ENCODE measurements around the gene SBF2.
"Not testable (repeated sequence)": the region's sequence is repeated elsewhere in the genome, so short reads cannot be mapped to it uniquely, and the experiment has no call there.

Gene SBF2

DNA sequence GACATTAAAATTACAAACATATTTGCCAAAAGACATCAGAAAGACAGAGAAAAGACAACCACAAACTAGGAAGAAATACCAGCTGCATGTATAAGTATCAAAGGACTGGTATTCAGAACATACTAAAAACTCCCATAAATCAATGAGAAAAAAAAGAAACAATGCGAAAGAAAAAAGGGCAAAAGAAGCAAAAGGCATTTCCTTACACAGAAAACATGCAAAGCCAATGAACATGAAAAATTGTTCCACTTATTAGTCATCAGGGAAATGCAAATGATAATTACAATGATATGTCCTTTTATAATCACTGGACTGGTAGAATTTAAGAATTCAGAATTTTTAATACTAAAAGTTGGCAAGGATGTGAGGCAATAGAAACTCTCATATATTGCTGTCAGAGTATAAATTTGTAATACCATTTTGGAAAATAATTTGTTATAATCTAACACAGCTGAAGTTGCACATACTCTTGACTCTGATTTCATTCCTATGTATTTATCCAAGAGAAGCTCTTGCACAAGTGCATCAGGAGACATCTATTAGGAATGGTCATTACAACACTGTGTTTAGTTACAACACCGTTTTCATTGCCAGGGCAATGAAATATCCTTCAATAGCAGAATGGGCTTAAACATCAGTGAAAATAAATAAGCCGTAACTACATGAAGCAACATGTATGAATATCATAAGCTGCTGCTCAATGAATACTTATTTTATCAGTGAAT is 350.5 kb downstream of the SBF2 start:
- DNase-seq: no peak

DNA sequence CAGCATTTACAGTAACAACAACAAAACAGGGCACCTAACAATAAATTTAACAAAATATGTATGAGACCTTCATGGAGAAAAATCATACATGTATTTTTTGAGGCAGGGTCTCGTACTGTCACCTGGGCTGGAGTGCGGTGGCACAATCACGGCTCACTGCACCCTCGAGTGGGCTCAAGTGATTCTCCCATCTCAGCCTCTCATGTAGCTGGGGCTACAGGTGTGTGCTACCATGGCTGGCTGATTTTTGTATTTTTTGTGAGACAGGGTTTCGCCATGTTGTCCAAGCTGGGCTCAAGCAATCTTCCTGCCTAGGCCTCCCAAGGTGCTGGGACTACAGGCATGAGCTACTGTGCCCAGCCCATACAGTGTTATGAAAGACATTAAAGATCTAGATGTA is 352.0 kb downstream of the SBF2 start:
- DNase-seq: no peak

GRCh38 chr11:9939150-9939549 is 354.9 kb downstream of the SBF2 start:
- not testable (repeated sequence) for DNase-seq

DNA sequence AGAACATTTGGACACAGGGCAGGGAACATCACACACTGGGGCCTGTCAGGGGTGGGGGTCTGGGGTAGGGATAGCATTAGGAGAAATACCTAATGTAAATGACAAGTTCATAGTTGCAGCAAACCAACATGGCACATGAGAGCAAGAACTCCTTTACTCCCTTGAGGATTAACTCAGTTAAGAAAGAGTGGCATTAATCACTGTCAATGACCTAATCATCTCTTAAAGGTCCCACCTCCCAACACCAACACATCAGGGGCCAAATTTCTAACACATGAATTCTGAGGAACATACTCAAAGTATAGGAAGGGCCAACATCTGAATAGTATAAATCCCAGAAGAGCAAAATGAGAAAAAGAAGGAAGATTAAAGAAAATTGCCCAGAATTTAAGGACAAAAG is 357.3 kb downstream of the SBF2 start:
- DNase-seq: no peak

- not testable (repeated sequence) for DNase-seq
Measured at GRCh38 chr11:9932843-9933242, 361.2 kb downstream of the SBF2 start.

DNA sequence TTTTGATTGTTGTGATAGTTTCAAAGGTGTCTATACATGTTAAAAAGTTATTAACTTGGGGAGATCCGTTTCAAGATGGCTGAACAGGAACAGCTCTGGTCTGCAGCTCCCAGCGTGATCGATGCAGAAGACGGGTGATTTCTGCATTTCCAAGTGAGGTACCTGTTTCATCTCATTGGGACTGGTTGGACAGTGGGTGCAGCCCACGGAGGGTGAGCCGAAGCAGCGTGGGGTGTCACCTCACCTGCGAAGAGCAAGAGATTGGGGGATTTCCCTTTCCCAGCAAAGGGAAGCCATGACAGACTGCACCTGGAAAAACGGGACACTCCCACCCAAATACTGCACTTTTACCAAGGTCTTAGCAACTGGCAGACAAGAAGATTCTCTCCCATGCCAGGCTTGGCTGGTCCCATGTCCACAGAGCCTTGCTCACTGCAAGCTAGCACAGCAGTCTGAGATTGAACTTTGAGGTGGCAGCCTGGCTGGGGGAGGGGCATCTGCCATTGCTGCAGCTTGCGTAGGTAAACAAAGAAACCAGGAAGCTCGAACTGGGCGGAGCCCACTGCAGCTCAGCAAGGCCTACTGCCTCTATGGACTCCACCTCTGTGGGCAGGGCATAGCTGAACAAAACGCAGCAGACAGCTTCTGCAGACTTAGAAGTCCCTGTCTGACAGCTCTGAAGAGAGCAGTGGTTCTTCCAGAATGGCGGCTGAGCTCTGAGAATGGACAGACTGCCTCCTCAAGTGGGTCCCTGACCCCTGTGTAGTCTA is 363.3 kb downstream of the SBF2 start:
- not testable (repeated sequence) for DNase-seq

DNA sequence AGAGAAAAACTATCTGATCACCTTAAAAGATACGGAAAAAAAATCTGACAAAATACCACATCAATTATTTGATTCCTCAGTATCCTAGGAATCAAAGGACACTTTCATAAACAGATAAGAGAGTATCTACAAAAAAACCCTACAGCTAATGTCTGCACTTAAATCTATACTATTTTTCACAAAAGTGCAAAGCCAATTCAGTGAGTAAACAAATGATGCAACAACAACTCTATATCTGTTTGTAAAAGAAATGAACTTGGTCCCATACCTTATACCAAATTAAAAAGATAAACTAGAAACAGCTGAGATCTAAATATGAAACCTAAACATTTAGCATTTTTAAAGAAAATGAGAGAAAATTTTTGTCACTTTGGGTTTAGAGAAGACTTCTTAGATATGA is 366.3 kb downstream of the SBF2 start:
- DNase-seq: no peak

GRCh38 chr11:9923280-9923679 is 370.7 kb downstream of the SBF2 start:
- DNase-seq: no peak

GRCh38 chr11:9922806-9923205 is 371.2 kb downstream of the SBF2 start:
- DNase-seq: peak; percentile 22

- DNase-seq: no peak
Measured at GRCh38 chr11:9916480-9916879, 377.5 kb downstream of the SBF2 start.

DNA sequence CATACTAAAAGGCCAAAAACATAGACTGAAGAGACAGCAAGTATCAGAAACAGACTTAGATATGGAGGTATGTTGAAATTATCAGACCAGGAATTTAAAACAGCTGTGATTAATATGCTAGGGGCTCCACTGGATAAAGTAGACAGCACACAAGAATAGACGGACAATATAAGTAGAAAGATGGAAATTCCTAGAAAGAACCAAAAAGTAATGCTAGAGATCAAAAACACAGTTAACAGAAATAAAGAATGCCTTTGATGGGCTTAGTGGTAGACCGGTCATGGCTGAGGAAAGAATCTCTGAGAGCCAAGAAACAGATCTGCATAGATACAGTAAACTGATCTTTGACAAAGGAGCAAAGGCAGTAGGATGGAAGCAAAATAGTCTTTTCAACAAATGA is 380.0 kb downstream of the SBF2 start:
- no peak for DNase-seq

DNA sequence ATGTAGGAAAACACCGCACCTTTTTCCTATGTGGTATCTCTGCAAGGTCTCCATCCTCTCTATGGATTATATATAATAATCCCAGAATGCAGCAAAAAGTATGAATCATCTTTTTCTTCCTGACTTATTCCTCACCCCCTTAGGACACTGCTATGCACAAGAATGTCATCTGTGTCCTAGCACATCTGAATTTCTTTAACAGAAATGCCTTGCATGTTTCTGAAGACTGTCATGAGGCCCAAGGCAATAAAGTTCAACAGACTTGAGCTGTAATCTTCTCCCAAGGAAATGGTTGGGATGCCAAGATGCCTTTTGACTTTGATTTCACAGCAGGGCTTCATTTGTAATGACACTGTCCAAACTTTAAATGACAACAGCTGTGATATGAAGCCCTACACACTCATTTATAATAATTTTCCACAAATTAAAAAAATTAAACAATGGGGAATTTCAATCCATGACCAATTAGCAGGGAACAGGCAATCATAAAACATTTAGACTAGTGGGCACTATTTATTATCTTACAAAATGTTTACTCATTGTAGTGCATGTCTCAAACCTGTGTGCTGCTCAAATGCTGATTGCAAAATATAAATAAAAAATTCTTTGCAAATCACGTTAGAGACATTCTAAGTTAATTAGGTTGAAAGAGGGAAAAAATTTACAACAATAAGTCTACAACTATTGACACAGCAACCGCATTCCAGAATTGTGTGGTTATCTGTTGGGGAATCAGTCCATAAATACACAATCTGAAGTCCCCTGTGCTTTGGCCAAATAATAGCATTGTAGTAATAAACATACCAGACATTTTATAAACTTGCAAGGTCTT is 387.8 kb downstream of the SBF2 start:
- DNase-seq: peak; percentile 13

GRCh38 chr11:9905501-9905951 is 388.5 kb downstream of the SBF2 start:
- DNase-seq: no peak

DNA sequence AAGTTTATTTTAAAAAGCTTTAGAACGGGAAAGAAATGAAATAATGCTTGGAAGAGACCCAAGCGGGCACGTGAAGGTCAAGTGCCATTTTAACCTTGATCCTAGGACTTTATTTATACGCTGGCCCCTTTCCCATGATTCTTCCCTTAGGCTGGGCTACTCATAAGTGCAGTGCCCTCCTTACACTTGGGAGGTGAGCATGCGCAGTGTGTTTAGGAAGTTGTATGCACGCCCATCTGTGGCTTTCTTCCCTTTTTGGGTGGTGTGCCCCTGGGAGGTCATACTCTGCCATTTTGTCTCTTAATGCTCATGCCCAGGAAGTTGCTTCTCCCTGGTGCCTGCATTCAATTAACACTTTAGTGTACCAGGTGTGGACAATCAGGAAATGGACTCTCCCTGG is 390.4 kb downstream of the SBF2 start:
- DNase-seq: no peak

DNA sequence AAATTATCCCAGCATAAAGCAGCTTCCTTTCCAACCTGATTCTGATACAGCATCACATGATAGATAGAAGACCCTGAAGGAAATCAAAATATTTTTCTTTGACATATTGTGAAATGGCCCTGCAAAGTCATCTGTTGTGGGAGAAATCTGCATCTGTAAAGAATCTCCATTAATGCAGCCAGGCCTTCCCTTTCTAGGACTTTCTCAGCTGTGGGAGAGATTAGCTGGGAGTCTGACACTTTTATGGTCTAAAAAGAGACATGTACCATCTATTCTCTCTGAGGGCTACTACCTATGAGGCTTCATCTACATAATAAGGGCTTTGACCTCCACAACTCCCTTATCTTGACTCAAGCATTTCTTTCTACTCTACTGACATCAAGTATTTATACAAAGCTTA is 392.1 kb downstream of the SBF2 start:
- no peak for DNase-seq

DNA sequence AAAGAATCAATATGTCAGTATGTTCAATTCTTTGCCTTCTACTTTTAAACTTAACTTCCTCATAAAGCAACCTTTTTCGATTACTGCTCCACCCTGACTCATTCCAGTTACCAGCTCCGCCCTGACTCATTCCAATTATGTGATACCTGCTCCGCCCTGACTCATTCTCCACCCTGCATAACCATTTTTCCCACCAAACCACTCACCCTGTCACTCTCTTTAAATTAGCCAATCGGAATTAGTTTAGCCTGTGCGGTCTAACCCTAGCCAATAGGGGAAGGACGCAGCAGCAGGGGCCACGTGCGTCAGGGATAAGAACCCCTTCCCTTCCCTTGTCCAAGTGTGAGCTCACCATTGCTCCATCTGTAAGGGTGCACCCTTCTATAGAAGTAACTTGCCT is 393.8 kb downstream of the SBF2 start:
- DNase-seq: peak; percentile 7

DNA sequence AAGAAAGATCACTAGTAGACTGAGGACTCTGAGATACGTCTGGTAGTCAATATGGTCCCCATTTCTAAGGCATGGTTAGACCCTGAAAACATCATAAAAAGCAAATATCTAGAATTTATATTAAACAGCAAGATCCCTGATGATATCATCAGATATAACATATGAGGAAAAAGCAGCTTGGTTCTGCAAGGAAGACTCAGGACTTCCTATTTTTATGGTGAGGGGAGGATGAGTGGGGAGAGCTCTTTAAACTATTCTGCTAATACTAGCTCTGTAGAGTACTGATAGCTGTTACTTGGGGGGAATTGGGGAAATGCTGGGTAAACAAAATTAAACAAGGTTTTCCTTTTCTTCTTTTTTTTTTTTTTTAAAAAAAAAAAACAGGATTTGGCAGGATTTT is 394.3 kb downstream of the SBF2 start:
- DNase-seq: no peak

GRCh38 chr11:9896902-9897301 is 397.1 kb downstream of the SBF2 start:
- no peak for DNase-seq

GRCh38 chr11:9895006-9895405 is 399.0 kb downstream of the SBF2 start:
- no peak for DNase-seq

DNA sequence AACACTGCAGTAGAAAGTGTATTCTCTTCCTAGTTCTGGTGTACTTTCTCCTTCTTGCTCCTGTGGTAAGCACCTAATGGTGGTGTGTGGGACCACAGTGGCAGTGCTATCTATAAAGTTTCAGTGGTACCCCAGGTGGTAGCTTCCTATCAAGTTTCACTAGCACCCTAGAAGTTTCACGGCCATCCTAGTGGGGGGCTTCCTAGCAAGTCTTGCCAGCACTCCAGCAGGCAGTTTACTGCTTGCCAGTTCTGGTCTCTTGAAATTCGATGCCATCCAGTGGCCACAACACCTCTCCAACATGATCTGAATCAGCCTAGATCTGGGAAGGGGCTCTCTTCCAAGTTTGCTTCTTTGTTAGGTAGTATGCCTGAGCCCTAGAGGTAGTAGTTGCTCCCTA is 400.5 kb downstream of the SBF2 start:
- DNase-seq: no peak

- no peak for DNase-seq
Measured at GRCh38 chr11:9888938-9889337, 405.1 kb downstream of the SBF2 start.

DNA sequence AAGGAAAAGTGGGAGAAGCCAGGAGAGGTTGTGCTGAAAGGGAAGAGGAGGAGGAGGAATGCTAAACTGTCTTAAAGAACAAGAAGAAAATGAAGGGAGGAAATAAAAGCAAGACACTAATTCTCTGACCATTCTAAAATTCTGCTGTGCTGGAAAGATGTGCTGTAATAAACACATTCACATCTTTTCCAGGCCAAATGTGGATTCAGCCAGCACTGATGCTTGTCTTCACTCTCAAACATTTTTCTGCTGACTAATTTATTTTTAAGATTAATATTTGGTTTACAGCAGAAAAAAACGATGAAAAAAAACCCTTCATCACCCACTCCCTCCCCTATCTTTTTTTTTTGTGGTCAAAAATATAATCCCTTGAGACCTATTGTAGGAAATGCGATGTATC is 406.5 kb downstream of the SBF2 start:
- DNase-seq: no peak

GRCh38 chr11:9886595-9886994 is 407.4 kb downstream of the SBF2 start:
- DNase-seq: no peak

- DNase-seq: no peak
Measured at GRCh38 chr11:9884601-9885000, 409.4 kb downstream of the SBF2 start.

All from kidney glomerular epithelial cell (primary cell).